ENCODE measurements around the gene ASPSCR1. TPM values are rescaled to one million over a fixed set of nuclear protein-coding genes. Genes with fewer than 3 reads are reported as not detected.

ASPSCR1 gene
- total RNA-seq, 1 experiment from 2014 or later: 59.2 TPM

DNA sequence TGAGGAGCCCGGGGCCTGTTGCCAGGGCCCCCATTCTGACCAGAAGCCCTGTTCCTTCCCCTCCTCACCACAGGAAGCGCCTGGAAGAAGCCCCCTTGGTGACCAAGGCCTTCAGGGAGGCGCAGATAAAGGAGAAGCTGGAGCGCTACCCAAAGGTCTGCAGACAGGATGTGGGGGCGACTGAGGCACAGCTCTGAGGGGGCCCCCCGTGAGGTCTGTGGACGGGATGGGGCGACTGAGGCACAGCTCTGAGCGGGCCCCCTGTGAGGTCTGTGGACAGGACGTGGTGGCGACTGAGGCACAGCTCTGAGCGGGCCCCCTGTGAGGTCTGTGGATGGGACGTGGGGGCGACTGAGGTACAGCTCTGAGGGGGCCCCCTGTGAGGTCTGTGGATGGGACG lies 32.0 kb downstream of the ASPSCR1 start:
- Mint-ChIP-seq H3K27ac (ENCODE audit: unreplicated experiment) (no peak overlapping the region), H3K4me3 (ENCODE audit: unreplicated experiment) (no peak overlapping the region), H3K27me3 (ENCODE audit: insufficient read depth, unreplicated experiment) (no peaks in the 10 kb centered on the region), H3K36me3 (ENCODE audit: insufficient read depth, unreplicated experiment) (peaks cover 17% of the 10 kb centered on the region), H3K4me1 (ENCODE audit: low read depth, unreplicated experiment) (no peaks in the 10 kb centered on the region), H3K9me3 (ENCODE audit: unreplicated experiment) (no peaks in the 10 kb centered on the region)
- Histone ChIP-seq H3K9me3 (no peaks in the 10 kb centered on the region), H3K27me3 (replicated peaks; ENCODE audit: control insufficient read depth, insufficient read depth, low read length) (no peaks in the 10 kb centered on the region), H3K4me3 (ENCODE audit: low read depth, low read length) (no peak overlapping the region), H3K4me1 (peaks cover 4% of the 10 kb centered on the region; the same call in 1 of the 2 replicates), H3K36me3 (ENCODE audit: control insufficient read depth, insufficient read depth, low read length) (no peaks in the 10 kb centered on the region)
- ChIA-PET POLR2A (no interaction called here), CTCF (no interaction called here)
- no peak for DNase-seq
- TF ChIP-seq, protein P1, sequence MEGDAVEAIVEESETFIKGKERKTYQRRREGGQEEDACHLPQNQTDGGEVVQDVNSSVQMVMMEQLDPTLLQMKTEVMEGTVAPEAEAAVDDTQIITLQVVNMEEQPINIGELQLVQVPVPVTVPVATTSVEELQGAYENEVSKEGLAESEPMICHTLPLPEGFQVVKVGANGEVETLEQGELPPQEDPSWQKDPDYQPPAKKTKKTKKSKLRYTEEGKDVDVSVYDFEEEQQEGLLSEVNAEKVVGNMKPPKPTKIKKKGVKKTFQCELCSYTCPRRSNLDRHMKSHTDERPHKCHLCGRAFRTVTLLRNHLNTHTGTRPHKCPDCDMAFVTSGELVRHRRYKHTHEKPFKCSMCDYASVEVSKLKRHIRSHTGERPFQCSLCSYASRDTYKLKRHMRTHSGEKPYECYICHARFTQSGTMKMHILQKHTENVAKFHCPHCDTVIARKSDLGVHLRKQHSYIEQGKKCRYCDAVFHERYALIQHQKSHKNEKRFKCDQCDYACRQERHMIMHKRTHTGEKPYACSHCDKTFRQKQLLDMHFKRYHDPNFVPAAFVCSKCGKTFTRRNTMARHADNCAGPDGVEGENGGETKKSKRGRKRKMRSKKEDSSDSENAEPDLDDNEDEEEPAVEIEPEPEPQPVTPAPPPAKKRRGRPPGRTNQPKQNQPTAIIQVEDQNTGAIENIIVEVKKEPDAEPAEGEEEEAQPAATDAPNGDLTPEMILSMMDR (IDR thresholded peaks at IDR 0.05; ENCODE audit: insufficient read depth in 1 of 2, low read depth in 1 of 2, low read length in 1 of 2, severe bottlenecking in 1 of 2, unreplicated experiment in 1 of 2): no peak
- intact Hi-C loops (cut with micrococcal nuclease; ENCODE audit: unreplicated experiment): no loop called here
- no TSS peak for BruUV-seq (replicated peaks)

GRCh38 chr17:82010575-82011525 lies 33.4 kb downstream of the ASPSCR1 start:
- no peaks in the 10 kb centered on the region for H3K27me3 ChIP-seq (replicated peaks; ENCODE audit: control insufficient read depth, insufficient read depth, low read length)
- intact Hi-C loops (cut with micrococcal nuclease; ENCODE audit: unreplicated experiment): no loop called here
- no peak for DNase-seq
- H3K4me3 ChIP-seq (ENCODE audit: low read depth, low read length): no peak overlapping the region
- BruUV-seq (replicated peaks): no TSS peak
- Mint-ChIP-seq H3K36me3 (ENCODE audit: insufficient read depth, unreplicated experiment) (peaks cover 20% of the 10 kb centered on the region), H3K4me3 (ENCODE audit: unreplicated experiment) (no peak overlapping the region), H3K27me3 (ENCODE audit: insufficient read depth, unreplicated experiment) (no peaks in the 10 kb centered on the region), H3K4me1 (ENCODE audit: low read depth, unreplicated experiment) (no peaks in the 10 kb centered on the region), H3K9me3 (ENCODE audit: unreplicated experiment) (no peaks in the 10 kb centered on the region), H3K27ac (ENCODE audit: unreplicated experiment) (no peak overlapping the region)
- 0 out of 2 replicates have a peak, but pooled peaks cover 4% of the 10 kb centered on the region for H3K4me1 ChIP-seq
- ChIA-PET POLR2A (no interaction called here), CTCF (interaction anchor here (0.6 to 0.7 kb wide), 2 partner anchors 19 to 143 kb away, joined by 3 to 8 read pairs; no protein-coding TSS in a partner anchor)
- no peaks in the 10 kb centered on the region for H3K36me3 ChIP-seq (ENCODE audit: control insufficient read depth, insufficient read depth, low read length)
- TF ChIP-seq, protein P1 (IDR thresholded peaks at IDR 0.05; ENCODE audit: insufficient read depth in 1 of 2, low read depth in 1 of 2, low read length in 1 of 2, severe bottlenecking in 1 of 2, unreplicated experiment in 1 of 2): no peak
- no peaks in the 10 kb centered on the region for H3K9me3 ChIP-seq

DNA sequence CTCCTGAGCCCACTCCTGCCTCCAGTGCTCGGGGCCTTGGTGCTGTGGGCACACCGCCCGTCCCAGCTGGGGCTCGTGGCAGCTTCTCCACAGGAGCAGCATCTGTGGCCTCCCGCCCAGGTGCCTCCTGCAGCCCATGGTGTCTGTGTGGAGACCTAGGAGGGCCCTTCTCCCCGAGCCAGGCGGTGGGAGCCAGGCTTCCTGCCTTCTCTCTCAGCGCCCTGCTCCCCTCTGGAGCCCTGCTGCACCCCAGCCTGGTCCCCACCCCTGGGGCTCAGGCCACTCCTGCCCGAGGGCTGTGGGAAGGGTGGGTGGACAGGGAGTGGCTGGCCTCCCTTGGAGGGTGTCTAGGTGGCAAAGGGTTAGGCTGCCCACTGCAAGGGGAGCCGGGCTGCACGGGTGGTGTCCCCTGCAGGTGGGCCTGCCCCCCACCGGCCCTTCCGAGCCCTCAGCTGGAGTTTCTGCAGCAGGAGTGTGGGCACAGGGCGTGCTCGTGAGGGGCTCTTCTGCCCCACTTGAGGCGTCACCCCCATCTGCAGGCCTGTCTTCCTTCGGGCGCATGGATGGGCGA lies 34.3 kb downstream of the ASPSCR1 start:
- H3K4me1 ChIP-seq: 0 out of 2 replicates have a peak, but pooled peaks cover 4% of the 10 kb centered on the region
- no TSS peak for BruUV-seq (replicated peaks)
- CTCF ChIA-PET: interaction anchor here (0.6 kb wide), 1 partner anchor 142 kb away, joined by 3 read pairs; no protein-coding TSS in a partner anchor
- POLR2A ChIA-PET: no interaction called here
- Mint-ChIP-seq H3K27me3 (ENCODE audit: insufficient read depth, unreplicated experiment) (no peaks in the 10 kb centered on the region), H3K27ac (ENCODE audit: unreplicated experiment) (no peak overlapping the region), H3K4me3 (ENCODE audit: unreplicated experiment) (no peak overlapping the region), H3K36me3 (ENCODE audit: insufficient read depth, unreplicated experiment) (peaks cover 20% of the 10 kb centered on the region), H3K9me3 (ENCODE audit: unreplicated experiment) (no peaks in the 10 kb centered on the region), H3K4me1 (ENCODE audit: low read depth, unreplicated experiment) (no peaks in the 10 kb centered on the region)
- TF ChIP-seq, protein P1 (IDR thresholded peaks at IDR 0.05; ENCODE audit: insufficient read depth in 1 of 2, low read depth in 1 of 2, low read length in 1 of 2, severe bottlenecking in 1 of 2, unreplicated experiment in 1 of 2): no peak
- no peak for DNase-seq
- H3K4me3 ChIP-seq (ENCODE audit: low read depth, low read length): no peak overlapping the region
- no peaks in the 10 kb centered on the region for H3K36me3 ChIP-seq (ENCODE audit: control insufficient read depth, insufficient read depth, low read length)
- no peaks in the 10 kb centered on the region for H3K27me3 ChIP-seq (replicated peaks; ENCODE audit: control insufficient read depth, insufficient read depth, low read length)
- no peaks in the 10 kb centered on the region for H3K9me3 ChIP-seq
- intact Hi-C loops (cut with micrococcal nuclease; ENCODE audit: unreplicated experiment): no loop called here
